Osteoblast (primary cell): Measurements from ENCODE around the gene SLC15A5. TPM values are rescaled to one million over a fixed set of nuclear protein-coding genes. Genes with fewer than 3 reads are reported as not detected.

Experiments used
- DNase-seq: peaks from one replicate; pipeline ENCODE4 v3.0.0; 2011; ENCODE audit warnings: low spot score, mixed read lengths; ENCODE audit not compliant: insufficient read length; ENCODE audit errors: missing footprints
- H2AFZ ChIP-seq: 2 replicates; pipeline ENCODE4 v1.6.0; 2011; ENCODE audit warnings: mild to moderate bottlenecking, low read length
- H3K27ac ChIP-seq: 2 replicates; pipeline ENCODE4 v1.5.1; 2011; ENCODE audit warnings: mild to moderate bottlenecking, low read depth, low read length, moderate library complexity
- H3K27me3 ChIP-seq: 2 replicates; pipeline ENCODE4 v1.6.0; 2012; ENCODE audit warnings: mild to moderate bottlenecking, control low read depth, inconsistent platforms, low read length, moderate library complexity; ENCODE audit not compliant: insufficient read depth
- H3K36me3 ChIP-seq: 2 replicates; pipeline ENCODE4 v1.5.1; 2011; ENCODE audit warnings: mild to moderate bottlenecking, low read length, control low read depth, moderate library complexity; ENCODE audit not compliant: insufficient read depth
- H3K4me1 ChIP-seq: 2 replicates; pipeline ENCODE4 v1.5.1; 2011; ENCODE audit warnings: mild to moderate bottlenecking, low read length, control low read depth, moderate library complexity; ENCODE audit not compliant: insufficient read depth
- H3K4me2 ChIP-seq: 2 replicates; pipeline ENCODE4 v1.6.0; 2011; ENCODE audit warnings: mild to moderate bottlenecking, low read length; ENCODE audit not compliant: insufficient read depth
- H3K4me3 ChIP-seq: fragments of 200-600 bp; sonication (generic); 3 replicates; pipeline ENCODE4 v1.5.1; 2012; ENCODE audit warnings: mild to moderate bottlenecking, low read length, inconsistent platforms; ENCODE audit not compliant: insufficient read depth
- H3K79me2 ChIP-seq: 2 replicates; pipeline ENCODE4 v1.6.0; 2012; ENCODE audit warnings: mild to moderate bottlenecking, low read length, control low read depth, inconsistent platforms; ENCODE audit not compliant: insufficient read depth
- H3K9me3 ChIP-seq: 2 replicates; pipeline ENCODE4 v1.5.1; 2011; ENCODE audit warnings: low read depth, low read length, control low read depth
- H4K20me1 ChIP-seq: 2 replicates; pipeline ENCODE4 v1.6.0; 2012; ENCODE audit warnings: mild to moderate bottlenecking, low read length, control low read depth; ENCODE audit not compliant: insufficient read depth
- CTCF ChIP-seq: IDR thresholded peaks from 2 replicates; pipeline ENCODE4 v1.5.1; 2011; ENCODE audit warnings: mild to moderate bottlenecking, low read depth, low read length, moderate library complexity; ENCODE audit errors: extremely low read depth
- total RNA-seq: library from RNA; depleted of rRNA; stranded (reverse); fragments of >200 nt; gene quantifications from 2 replicates; pipeline ENCODE4 v1.2.3, GENCODE V29; 2012

Gene SLC15A5
- total RNA-seq, 1 donor: not detected

GRCh38 chr12:16163901-16164300 lies 113.6 kb downstream of the SLC15A5 start:
- H3K4me1 ChIP-seq: no peaks in the 10 kb centered on the region
- H3K4me3 ChIP-seq: no peak overlapping the region
- TF ChIP-seq CTCF: no peak
- H3K9me3 ChIP-seq: no peaks in the 10 kb centered on the region
- H3K4me2 ChIP-seq: no peak overlapping the region
- H3K27me3 ChIP-seq: no peaks in the 10 kb centered on the region
- no peak overlapping the region for H3K27ac ChIP-seq
- DNase-seq: no peak
- no peak overlapping the region for H2AFZ ChIP-seq
- H3K79me2 ChIP-seq: no peaks in the 10 kb centered on the region
- H4K20me1 ChIP-seq: no peaks in the 10 kb centered on the region
- H3K36me3 ChIP-seq: no peaks in the 10 kb centered on the region

- Histone ChIP-seq H3K4me3 (no peak overlapping the region), H2AFZ (no peak overlapping the region), H3K4me1 (no peaks in the 10 kb centered on the region), H3K27me3 (no peaks in the 10 kb centered on the region), H3K36me3 (no peaks in the 10 kb centered on the region), H3K4me2 (no peak overlapping the region), H3K27ac (no peak overlapping the region), H4K20me1 (no peaks in the 10 kb centered on the region), H3K79me2 (no peaks in the 10 kb centered on the region), H3K9me3 (no peaks in the 10 kb centered on the region)
- no peak for DNase-seq
- no peak for TF ChIP-seq CTCF
Observed at GRCh38 chr12:16163146-16163545, 114.3 kb downstream of the SLC15A5 start.

GRCh38 chr12:16159571-16159970 lies 117.9 kb downstream of the SLC15A5 start:
- H3K4me2 ChIP-seq: no peak overlapping the region
- no peaks in the 10 kb centered on the region for H3K27me3 ChIP-seq
- H3K79me2 ChIP-seq: no peaks in the 10 kb centered on the region
- H4K20me1 ChIP-seq: no peaks in the 10 kb centered on the region
- H3K36me3 ChIP-seq: no peaks in the 10 kb centered on the region
- H3K9me3 ChIP-seq: no peaks in the 10 kb centered on the region
- no peak for DNase-seq
- H3K27ac ChIP-seq: no peak overlapping the region
- TF ChIP-seq CTCF: no peak
- no peaks in the 10 kb centered on the region for H3K4me1 ChIP-seq
- no peak overlapping the region for H3K4me3 ChIP-seq
- no peak overlapping the region for H2AFZ ChIP-seq

- H3K9me3 ChIP-seq: no peaks in the 10 kb centered on the region
- H3K4me1 ChIP-seq: no peaks in the 10 kb centered on the region
- no peak for TF ChIP-seq CTCF
- no peak overlapping the region for H3K27ac ChIP-seq
- no peak overlapping the region for H3K4me2 ChIP-seq
- H4K20me1 ChIP-seq: no peaks in the 10 kb centered on the region
- H3K4me3 ChIP-seq: no peak overlapping the region
- peaks cover 3% of the 10 kb centered on the region for H3K27me3 ChIP-seq
- no peaks in the 10 kb centered on the region for H3K36me3 ChIP-seq
- no peaks in the 10 kb centered on the region for H3K79me2 ChIP-seq
- DNase-seq: no peak
- no peak overlapping the region for H2AFZ ChIP-seq
Observed at GRCh38 chr12:16158050-16158449, 119.4 kb downstream of the SLC15A5 start.
